ENCODE measurements around the gene SHD. TPM values are rescaled to one million over a fixed set of nuclear protein-coding genes. Genes with fewer than 3 reads are reported as not detected.

The SHD gene
- total and polyA plus RNA-seq, 2 of the 13 experiments (the other 11 are each of a cell fraction or from before 2014, with no cell fraction given) = 0.11 to 0.20 TPM

- peak; percentile 53 for TF ChIP-seq ZNF883 (CRISPR knock-in tag; IDR thresholded peaks at IDR 0.05; ENCODE audit: not compliant biosample characterization)
These were observed 5.3 kb downstream of the SHD start (continued) for GRCh38 chr19:4284176-4284958.

- no TSS peak for BruUV-seq (replicated peaks)
- H3K36me3 ChIP-seq (replicated peaks in 1 of 2; ENCODE audit: control insufficient read depth in 1 of 2, insufficient read depth in 2 of 2, low read length in 2 of 2) = no peaks in the 10 kb centered on the region
- no peak for ATAC-seq
- H3K9ac ChIP-seq (ENCODE audit: insufficient read depth, low read depth, low read length) = 0 out of 2 replicates have a peak overlapping the region, but pooled peaks have one; percentile 9
- no peak for FAIRE-seq
- H3K27ac ChIP-seq (ENCODE audit: extremely low read length, insufficient read depth, low read length) = no peak overlapping the region
- in situ Hi-C loops (cut with HindIII; ENCODE audit: extremely low pct_ligation_motif_present, low pct_unique_long_range_greater_than_20kb) (no loop called here), intact Hi-C loops (cut with micrococcal nuclease; ENCODE audit: unreplicated experiment) (no loop called here)
- ChIA-PET CTCF (ENCODE audit: low intra/inter-chr PET ratio, low total read pairs) (no interaction called here), POLR2A (interaction anchor here (1.1 to 1.9 kb wide), 4 partner anchors 18 to 58 kb away, joined by 3 to 19 read pairs (median 10); partner anchors contain the start of genes MPND and YJU2)
- peaks cover 0 to 24% of the 10 kb centered on the region in 2 experiments; a peak in 3 of 5 replicates for H3K27me3 ChIP-seq (ENCODE audit: control insufficient read depth in 1 of 2, insufficient read depth in 2 of 2, low read length in 2 of 2)
- peak overlapping the region; percentile 38 to 72 (median 46); a peak in 5 of 6 replicates for H3K4me3 ChIP-seq (replicated peaks in 1 of 3; ENCODE audit: insufficient read depth in 1 of 3, low read depth in 2 of 3, low read length in 3 of 3)
- peaks cover 17% of the 10 kb centered on the region for H3K4me1 ChIP-seq (ENCODE audit: insufficient read depth, low read length)
- 34% methylated on average over 6 of the region's 6 CpGs for WGBS (ENCODE audit: low lambda C conversion rate)
- DNase-seq (ENCODE audit: low spot score) = no peak
- no peaks in the 10 kb centered on the region for H3K9me3 ChIP-seq (ENCODE audit: low read length)
- peak overlapping the region; percentile 87 for H3K4me2 ChIP-seq (ENCODE audit: low read depth, low read length)
- H2AFZ ChIP-seq (ENCODE audit: low read length) = peak overlapping the region; percentile 1
- H3K79me2 ChIP-seq (ENCODE audit: insufficient read depth, low read length) = no peaks in the 10 kb centered on the region
- no peaks in the 10 kb centered on the region for H4K20me1 ChIP-seq (ENCODE audit: insufficient read depth, low read length)
- no peak for TF ChIP-seq FOXC1 (CRISPR knock-in tag; IDR thresholded peaks at IDR 0.05; ENCODE audit: borderline replicate concordance)
- TF ChIP-seq ZMYM3 (CRISPR knock-in tag; IDR thresholded peaks at IDR 0.05) = peak; percentile 84
- TF ChIP-seq ZNF850 (CRISPR knock-in tag; conservative IDR thresholded peaks at IDR 0.05) = no peak
- TF ChIP-seq, protein P1, sequence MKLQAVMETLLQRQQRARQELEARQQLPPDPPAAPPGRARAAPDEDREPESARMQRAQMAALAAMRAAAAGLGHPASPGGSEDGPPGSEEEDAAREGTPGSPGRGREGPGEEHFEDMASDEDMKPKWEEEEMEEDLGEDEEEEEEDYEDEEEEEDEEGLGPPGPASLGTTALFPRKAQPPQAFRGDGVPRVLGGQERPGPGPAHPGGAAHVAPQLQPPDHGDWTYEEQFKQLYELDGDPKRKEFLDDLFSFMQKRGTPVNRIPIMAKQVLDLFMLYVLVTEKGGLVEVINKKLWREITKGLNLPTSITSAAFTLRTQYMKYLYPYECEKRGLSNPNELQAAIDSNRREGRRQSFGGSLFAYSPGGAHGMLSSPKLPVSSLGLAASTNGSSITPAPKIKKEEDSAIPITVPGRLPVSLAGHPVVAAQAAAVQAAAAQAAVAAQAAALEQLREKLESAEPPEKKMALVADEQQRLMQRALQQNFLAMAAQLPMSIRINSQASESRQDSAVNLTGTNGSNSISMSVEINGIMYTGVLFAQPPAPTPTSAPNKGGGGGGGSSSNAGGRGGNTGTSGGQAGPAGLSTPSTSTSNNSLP (IDR thresholded peaks at IDR 0.05; ENCODE audit: low read depth, low read length) = no peak
- TF ChIP-seq, protein P2, sequence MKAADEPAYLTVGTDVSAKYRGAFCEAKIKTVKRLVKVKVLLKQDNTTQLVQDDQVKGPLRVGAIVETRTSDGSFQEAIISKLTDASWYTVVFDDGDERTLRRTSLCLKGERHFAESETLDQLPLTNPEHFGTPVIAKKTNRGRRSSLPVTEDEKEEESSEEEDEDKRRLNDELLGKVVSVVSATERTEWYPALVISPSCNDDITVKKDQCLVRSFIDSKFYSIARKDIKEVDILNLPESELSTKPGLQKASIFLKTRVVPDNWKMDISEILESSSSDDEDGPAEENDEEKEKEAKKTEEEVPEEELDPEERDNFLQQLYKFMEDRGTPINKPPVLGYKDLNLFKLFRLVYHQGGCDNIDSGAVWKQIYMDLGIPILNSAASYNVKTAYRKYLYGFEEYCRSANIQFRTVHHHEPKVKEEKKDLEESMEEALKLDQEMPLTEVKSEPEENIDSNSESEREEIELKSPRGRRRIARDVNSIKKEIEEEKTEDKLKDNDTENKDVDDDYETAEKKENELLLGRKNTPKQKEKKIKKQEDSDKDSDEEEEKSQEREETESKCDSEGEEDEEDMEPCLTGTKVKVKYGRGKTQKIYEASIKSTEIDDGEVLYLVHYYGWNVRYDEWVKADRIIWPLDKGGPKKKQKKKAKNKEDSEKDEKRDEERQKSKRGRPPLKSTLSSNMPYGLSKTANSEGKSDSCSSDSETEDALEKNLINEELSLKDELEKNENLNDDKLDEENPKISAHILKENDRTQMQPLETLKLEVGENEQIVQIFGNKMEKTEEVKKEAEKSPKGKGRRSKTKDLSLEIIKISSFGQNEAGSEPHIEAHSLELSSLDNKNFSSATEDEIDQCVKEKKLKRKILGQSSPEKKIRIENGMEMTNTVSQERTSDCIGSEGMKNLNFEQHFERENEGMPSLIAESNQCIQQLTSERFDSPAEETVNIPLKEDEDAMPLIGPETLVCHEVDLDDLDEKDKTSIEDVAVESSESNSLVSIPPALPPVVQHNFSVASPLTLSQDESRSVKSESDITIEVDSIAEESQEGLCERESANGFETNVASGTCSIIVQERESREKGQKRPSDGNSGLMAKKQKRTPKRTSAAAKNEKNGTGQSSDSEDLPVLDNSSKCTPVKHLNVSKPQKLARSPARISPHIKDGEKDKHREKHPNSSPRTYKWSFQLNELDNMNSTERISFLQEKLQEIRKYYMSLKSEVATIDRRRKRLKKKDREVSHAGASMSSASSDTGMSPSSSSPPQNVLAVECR (CRISPR knock-in tag; IDR thresholded peaks at IDR 0.05; ENCODE audit: borderline replicate concordance) = 0 out of 2 replicates have a peak, but pooled peaks have one; percentile 6
- TF ChIP-seq ZNF768 (CRISPR knock-in tag; IDR thresholded peaks at IDR 0.05) = peak; percentile 85
- TF ChIP-seq ZNF501 (CRISPR knock-in tag; IDR thresholded peaks at IDR 0.05) = 0 out of 2 replicates have a peak, but pooled peaks have one; percentile 1
- TF ChIP-seq PBX3 (CRISPR knock-in tag; IDR thresholded peaks at IDR 0.05; ENCODE audit: borderline replicate concordance) = no peak
These were observed 5.9 kb downstream of the SHD start for GRCh38 chr19:4284974-4285373.
